Measurements from ENCODE around the gene SULT1E1. TPM values are rescaled to one million over a fixed set of nuclear protein-coding genes. Genes with fewer than 3 reads are reported as not detected.

SULT1E1 gene
- total RNA-seq, 1 donor from 2014 or later, result not detected

DNA sequence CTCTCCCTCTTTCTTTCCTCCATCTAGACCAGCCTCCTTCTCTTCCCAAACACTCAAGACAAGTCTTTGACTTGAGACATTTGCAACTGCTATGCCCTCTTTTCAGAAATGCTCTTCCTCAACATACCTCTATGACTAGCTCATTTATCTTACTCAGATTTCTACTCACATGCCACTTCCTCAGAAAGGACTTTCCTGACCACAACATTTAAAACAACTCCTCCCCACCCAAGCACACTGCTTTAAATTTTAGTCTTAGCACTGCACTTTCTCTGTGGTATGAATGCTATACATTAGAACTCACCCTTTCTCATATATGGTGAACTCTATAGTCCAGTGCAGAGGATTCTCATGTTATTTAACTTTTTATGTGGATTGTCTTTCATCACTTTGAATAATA lies 28.4 kb upstream of the SULT1E1 start:
- Mint-ChIP-seq H3K9me3 (ENCODE audit: unreplicated experiment) (peaks cover 2% of the 10 kb centered on the region), H3K27ac (ENCODE audit: unreplicated experiment) (no peak overlapping the region), H3K27me3 (ENCODE audit: low read depth, unreplicated experiment) (no peaks in the 10 kb centered on the region), H3K4me3 (ENCODE audit: unreplicated experiment) (no peak overlapping the region), H3K36me3 (ENCODE audit: low read depth, unreplicated experiment) (peaks cover 4% of the 10 kb centered on the region), H3K4me1 (ENCODE audit: low read depth, unreplicated experiment) (peaks cover 4% of the 10 kb centered on the region)
- H3K9ac ChIP-seq (ENCODE audit: low read length), result no peak overlapping the region
- H3K4me1 ChIP-seq (ENCODE audit: insufficient read depth, low read length), result no peaks in the 10 kb centered on the region
- no peaks in the 10 kb centered on the region for H3K27me3 ChIP-seq (ENCODE audit: insufficient read depth, low read length)
- no peaks in the 10 kb centered on the region for H4K20me1 ChIP-seq (ENCODE audit: insufficient read depth, low read length)
- TF ChIP-seq, protein P1, sequence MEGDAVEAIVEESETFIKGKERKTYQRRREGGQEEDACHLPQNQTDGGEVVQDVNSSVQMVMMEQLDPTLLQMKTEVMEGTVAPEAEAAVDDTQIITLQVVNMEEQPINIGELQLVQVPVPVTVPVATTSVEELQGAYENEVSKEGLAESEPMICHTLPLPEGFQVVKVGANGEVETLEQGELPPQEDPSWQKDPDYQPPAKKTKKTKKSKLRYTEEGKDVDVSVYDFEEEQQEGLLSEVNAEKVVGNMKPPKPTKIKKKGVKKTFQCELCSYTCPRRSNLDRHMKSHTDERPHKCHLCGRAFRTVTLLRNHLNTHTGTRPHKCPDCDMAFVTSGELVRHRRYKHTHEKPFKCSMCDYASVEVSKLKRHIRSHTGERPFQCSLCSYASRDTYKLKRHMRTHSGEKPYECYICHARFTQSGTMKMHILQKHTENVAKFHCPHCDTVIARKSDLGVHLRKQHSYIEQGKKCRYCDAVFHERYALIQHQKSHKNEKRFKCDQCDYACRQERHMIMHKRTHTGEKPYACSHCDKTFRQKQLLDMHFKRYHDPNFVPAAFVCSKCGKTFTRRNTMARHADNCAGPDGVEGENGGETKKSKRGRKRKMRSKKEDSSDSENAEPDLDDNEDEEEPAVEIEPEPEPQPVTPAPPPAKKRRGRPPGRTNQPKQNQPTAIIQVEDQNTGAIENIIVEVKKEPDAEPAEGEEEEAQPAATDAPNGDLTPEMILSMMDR (IDR thresholded peaks at IDR 0.05; ENCODE audit: insufficient read depth, low read depth, low read length), result no peak
- no peak for TF ChIP-seq EZH2 (IDR thresholded peaks at IDR 0.05; ENCODE audit: insufficient read depth, low read length)
- no peak overlapping the region for H3K4me2 ChIP-seq (ENCODE audit: low read length)
- no peaks in the 10 kb centered on the region for H3K79me2 ChIP-seq (ENCODE audit: insufficient read depth, low read length)
- H3K4me3 ChIP-seq (ENCODE audit: insufficient read depth, low read depth, low read length), result no peak overlapping the region
- FAIRE-seq (no peak), DNase-seq (ENCODE audit: low read depth) (peak; percentile 10)
- no peaks in the 10 kb centered on the region for H3K36me3 ChIP-seq (ENCODE audit: insufficient read depth, low read length)
- H3K9me3 ChIP-seq (ENCODE audit: insufficient read depth, low read depth, low read length), result no peaks in the 10 kb centered on the region
- no peak overlapping the region for H2AFZ ChIP-seq (ENCODE audit: low read depth, low read length)
- H3K27ac ChIP-seq (ENCODE audit: low read depth, low read length), result no peak overlapping the region

DNA sequence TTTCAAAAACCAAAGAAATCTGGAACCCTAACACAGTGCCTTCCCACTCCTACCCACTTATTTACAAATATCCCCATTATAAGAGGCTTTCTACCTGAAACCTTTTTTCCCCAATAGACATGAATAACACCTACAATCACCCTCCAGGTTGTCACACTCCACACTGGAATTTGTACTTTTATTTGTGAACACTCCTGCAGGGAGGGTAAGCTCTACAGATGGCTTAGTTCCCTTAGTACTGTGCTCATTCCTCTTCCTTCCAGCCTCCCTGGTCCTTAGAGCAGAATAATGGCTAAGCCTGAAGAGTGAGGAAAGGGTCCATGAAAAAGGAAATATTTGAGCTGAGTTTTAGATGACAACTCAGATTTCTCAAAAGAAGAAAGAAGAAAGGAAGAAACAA lies 22.2 kb upstream of the SULT1E1 start:
- H3K79me2 ChIP-seq (ENCODE audit: insufficient read depth, low read length), result no peaks in the 10 kb centered on the region
- no peak overlapping the region for H3K27ac Mint-ChIP-seq (ENCODE audit: unreplicated experiment)
- no peak for FAIRE-seq

DNA sequence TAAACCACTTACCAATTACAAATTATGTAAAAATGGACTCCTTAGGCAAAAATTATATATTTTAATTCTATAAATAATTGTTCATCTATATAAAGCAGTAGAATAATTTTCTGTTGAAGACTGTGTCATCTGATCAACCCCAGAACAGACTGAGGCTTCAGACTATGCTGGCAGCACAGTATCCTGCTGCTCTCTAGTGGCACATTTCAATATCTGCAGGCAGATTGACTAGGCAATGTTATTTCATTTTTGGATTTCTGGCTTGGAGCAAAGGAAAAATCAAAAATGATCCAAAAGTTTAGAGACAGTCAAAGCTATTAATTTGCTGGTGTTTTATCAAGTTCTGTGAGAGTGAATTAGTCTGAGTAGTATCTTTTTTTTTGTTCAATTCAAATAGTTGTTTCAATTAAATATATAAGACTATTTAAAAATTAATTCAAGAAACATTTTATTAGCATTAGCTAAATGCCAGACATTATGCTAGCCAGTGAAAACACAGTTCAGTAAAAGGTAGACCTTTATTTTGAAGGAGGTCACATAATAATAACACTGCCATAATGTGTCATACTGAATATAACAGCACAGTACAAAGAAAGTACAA lies 21.3 kb upstream of the SULT1E1 start:
- no peak overlapping the region for H3K27ac ChIP-seq (ENCODE audit: low read depth, low read length)
- FAIRE-seq (no peak), DNase-seq (ENCODE audit: low read depth) (peak; percentile 13)
- Mint-ChIP-seq H3K27ac (ENCODE audit: unreplicated experiment) (no peak overlapping the region), H3K36me3 (ENCODE audit: low read depth, unreplicated experiment) (peaks cover 4% of the 10 kb centered on the region), H3K9me3 (ENCODE audit: unreplicated experiment) (peaks cover 4% of the 10 kb centered on the region), H3K4me3 (ENCODE audit: unreplicated experiment) (no peak overlapping the region), H3K27me3 (ENCODE audit: low read depth, unreplicated experiment) (peaks cover 3% of the 10 kb centered on the region), H3K4me1 (ENCODE audit: low read depth, unreplicated experiment) (peaks cover 2% of the 10 kb centered on the region)
- H3K9me3 ChIP-seq (ENCODE audit: insufficient read depth, low read depth, low read length), result no peaks in the 10 kb centered on the region
- no peak overlapping the region for H3K4me3 ChIP-seq (ENCODE audit: insufficient read depth, low read depth, low read length)
- no peaks in the 10 kb centered on the region for H3K27me3 ChIP-seq (ENCODE audit: insufficient read depth, low read length)
- no peaks in the 10 kb centered on the region for H3K4me1 ChIP-seq (ENCODE audit: insufficient read depth, low read length)
- no peaks in the 10 kb centered on the region for H4K20me1 ChIP-seq (ENCODE audit: insufficient read depth, low read length)
- TF ChIP-seq, protein P1 (IDR thresholded peaks at IDR 0.05; ENCODE audit: insufficient read depth, low read depth, low read length), result peak; percentile 92
- TF ChIP-seq EZH2 (IDR thresholded peaks at IDR 0.05; ENCODE audit: insufficient read depth, low read length), result no peak
- no peak overlapping the region for H3K4me2 ChIP-seq (ENCODE audit: low read length)
- H3K79me2 ChIP-seq (ENCODE audit: insufficient read depth, low read length), result no peaks in the 10 kb centered on the region
- H3K36me3 ChIP-seq (ENCODE audit: insufficient read depth, low read length), result no peaks in the 10 kb centered on the region
- no peak overlapping the region for H2AFZ ChIP-seq (ENCODE audit: low read depth, low read length)
- H3K9ac ChIP-seq (ENCODE audit: low read length), result no peak overlapping the region

More for the DNA sequence above, 22.2 kb upstream of the SULT1E1 start:
- Mint-ChIP-seq H3K9me3 (ENCODE audit: unreplicated experiment) (peaks cover 4% of the 10 kb centered on the region), H3K4me3 (ENCODE audit: unreplicated experiment) (no peak overlapping the region), H3K4me1 (ENCODE audit: low read depth, unreplicated experiment) (no peaks in the 10 kb centered on the region), H3K36me3 (ENCODE audit: low read depth, unreplicated experiment) (peaks cover 4% of the 10 kb centered on the region), H3K27me3 (ENCODE audit: low read depth, unreplicated experiment) (peaks cover 3% of the 10 kb centered on the region)
- Histone ChIP-seq H3K4me1 (ENCODE audit: insufficient read depth, low read length) (no peaks in the 10 kb centered on the region), H4K20me1 (ENCODE audit: insufficient read depth, low read length) (no peaks in the 10 kb centered on the region), H3K4me2 (ENCODE audit: low read length) (no peak overlapping the region), H3K27ac (ENCODE audit: low read depth, low read length) (no peak overlapping the region), H3K9me3 (ENCODE audit: insufficient read depth, low read depth, low read length) (no peaks in the 10 kb centered on the region), H3K9ac (ENCODE audit: low read length) (no peak overlapping the region), H3K4me3 (ENCODE audit: insufficient read depth, low read depth, low read length) (no peak overlapping the region), H3K27me3 (ENCODE audit: insufficient read depth, low read length) (no peaks in the 10 kb centered on the region), H2AFZ (ENCODE audit: low read depth, low read length) (no peak overlapping the region), H3K36me3 (ENCODE audit: insufficient read depth, low read length) (no peaks in the 10 kb centered on the region)
- no peak for TF ChIP-seq EZH2 (IDR thresholded peaks at IDR 0.05; ENCODE audit: insufficient read depth, low read length)
- TF ChIP-seq, protein P1 (IDR thresholded peaks at IDR 0.05; ENCODE audit: insufficient read depth, low read depth, low read length), result no peak
- DNase-seq (ENCODE audit: low read depth), result no peak
